K562 (cell line): Measurements from ENCODE around the gene FBXO15. TPM values are rescaled to one million over a fixed set of nuclear protein-coding genes. Genes with fewer than 3 reads are reported as not detected.

Source experiments
- CREB3 ChIP-seq: fragments of 450-650 bp; conservative IDR thresholded peaks from 2 replicates; pipeline ENCODE4 v1.6.1; 2016; ENCODE audit warnings: missing genetic modification characterization, low read depth, mild to moderate bottlenecking, missing compliant biosample characterization, moderate library complexity
- DIDO1 ChIP-seq: fragments of 450-650 bp; IDR thresholded peaks from 2 replicates; pipeline ENCODE4 v1.6.1; 2016; ENCODE audit warnings: low read depth, missing biosample characterization, missing genetic modification characterization
- DPF2 ChIP-seq: fragments of 450-650 bp; IDR thresholded peaks from 2 replicates; pipeline ENCODE4 v1.6.1; 2016
- ETV6 ChIP-seq, 3 experiments: fragments of 150-350 bp in 1 of 3; sonication (generic) in 1 of 3; formaldehyde crosslinking in 1 of 3; IDR thresholded peaks; 2 replicates each; pipeline versions ENCODE4 v1.6.1 to v1.8.0; 2014 to 2022; ENCODE audit warnings: borderline replicate concordance in 2 of 3, low read depth in 2 of 3, antibody characterized with exemption in 1 of 3, low read length in 1 of 3, mild to moderate bottlenecking in 1 of 3, missing genetic modification reagents in 1 of 3
- HNRNPLL ChIP-seq: fragments of 200-400 bp; formaldehyde crosslinking; IDR thresholded peaks from 2 replicates; pipeline ENCODE4 v1.6.1; 2017; ENCODE audit warnings: low read length, low read depth, mild to moderate bottlenecking; ENCODE audit not compliant: poor library complexity, severe bottlenecking
- MED1 ChIP-seq: sonication (generic); formaldehyde crosslinking; IDR thresholded peaks from 2 replicates; pipeline ENCODE4 v1.8.1; 2023; ENCODE audit warnings: missing genetic modification reagents, borderline replicate concordance
- PHF21A ChIP-seq: fragments of 450-650 bp; IDR thresholded peaks from 2 replicates; pipeline ENCODE4 v1.6.1; 2017; ENCODE audit warnings: low read depth, borderline replicate concordance
- PURB ChIP-seq: sonication (generic); formaldehyde crosslinking; IDR thresholded peaks from 2 replicates; pipeline ENCODE4 v1.9.0; 2021; ENCODE audit warnings: low read depth, mild to moderate bottlenecking, missing genetic modification reagents
- RBFOX2 ChIP-seq: fragments of 200-400 bp; formaldehyde crosslinking; IDR thresholded peaks from 2 replicates; pipeline ENCODE4 v1.6.1; 2017; ENCODE audit warnings: low read depth, mild to moderate bottlenecking, low read length, moderate library complexity
- ZFP1 ChIP-seq: fragments of 450-650 bp; formaldehyde crosslinking; IDR thresholded peaks from 2 replicates; pipeline ENCODE4 v1.4.0; 2020; ENCODE audit warnings: mild to moderate bottlenecking, mixed read lengths
- ZFX ChIP-seq: sonication (generic); formaldehyde crosslinking; IDR thresholded peaks from 2 replicates; pipeline ENCODE4 v1.8.0; 2022; ENCODE audit warnings: mild to moderate bottlenecking, missing genetic modification reagents, moderate library complexity
- ZNF407 ChIP-seq: fragments of 450-650 bp; IDR thresholded peaks from 2 replicates; pipeline ENCODE4 v1.6.1; 2016; ENCODE audit warnings: low read depth
- ZNF518B ChIP-seq: fragments of 250-450 bp; sonication (Bioruptor Pico); IDR thresholded peaks from 2 replicates; pipeline ENCODE4 v1.5.0; 2021; ENCODE audit warnings: mild to moderate bottlenecking, moderate library complexity
- polyA plus RNA-seq, 8 experiments: library from polyadenylated mRNA; depleted of rRNA in 4 of 8; stranded (reverse) in 5 of 8; unstranded in 3 of 8; fragments of >200 nt; fragmentation: Nextera tagmentation in 2 of 8; fragmentation: Illumina TruSeq in 1 of 8; extraction: Ambion mirVana in 2 of 8; extraction: Trizol in 1 of 8; gene quantifications; 2 replicates each; pipeline versions ENCODE4 v1.2.1 to v1.2.3, GENCODE V29; 2011 to 2014; ENCODE audit warnings: inconsistent platforms in 1 of 8, missing spikeins in 1 of 8
- total RNA-seq, 7 experiments: library from RNA; depleted of rRNA in 6 of 7; stranded (reverse); fragments of >200 nt in 6 of 7; fragmentation: Illumina TruSeq in 2 of 7; extraction: Trizol in 2 of 7; gene quantifications; 2 replicates each; pipeline versions ENCODE4 v1.2.1 to v1.2.3, GENCODE V29; 2011 to 2021; ENCODE audit warnings: low replicate concordance in 1 of 7

Gene FBXO15
- total and polyA plus RNA-seq, 9 of the 15 experiments (the other 6 are each of a cell fraction or from before 2014, with no cell fraction given), result 0.07 to 0.43 (median 0.27) TPM; not detected in 1

DNA sequence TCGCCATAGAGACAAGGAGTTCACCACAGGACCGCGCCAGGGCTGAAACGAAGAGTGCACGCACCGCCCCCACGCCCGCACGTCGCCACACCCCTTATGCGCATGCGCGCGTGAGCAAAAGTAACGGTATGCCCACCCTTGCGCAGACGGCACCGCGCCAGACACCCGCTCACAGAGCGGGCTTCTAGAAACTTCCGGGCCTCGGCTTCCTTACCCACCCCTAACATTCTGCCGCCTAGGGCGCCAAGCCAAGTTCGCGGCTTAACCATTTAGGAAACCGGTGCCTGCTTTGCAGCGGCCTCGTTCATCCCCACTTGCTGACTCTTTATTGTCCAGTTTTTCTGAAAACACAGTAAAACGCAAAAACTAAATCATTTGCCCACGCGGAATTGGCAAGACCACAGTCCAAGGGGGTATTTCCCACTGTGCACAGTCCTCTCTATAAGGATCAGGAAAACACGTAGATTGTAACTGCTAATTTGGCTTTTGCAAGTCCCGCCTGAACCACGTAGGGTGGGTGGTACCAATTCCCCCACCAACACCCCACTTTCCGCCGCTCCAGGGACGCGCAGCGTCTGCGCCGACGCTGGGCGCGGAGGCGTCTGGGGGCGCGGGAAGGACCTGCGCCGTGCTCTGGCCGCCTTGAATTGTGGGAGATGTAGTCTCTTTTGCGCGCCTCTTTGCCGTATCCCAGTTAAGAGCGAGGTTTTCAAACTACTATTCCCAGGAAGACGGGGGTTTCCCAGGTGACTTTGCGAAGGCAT lies at the start of gene FBXO15, which contains the start of gene TIMM21 (continued):
- TF ChIP-seq ZNF407 (no peak), HNRNPLL (peak; percentile 74), PHF21A (no peak), ZFX (peak; percentile 61), DPF2 (no peak; the same call in 1 of the 2 replicates), RBFOX2 (peak; percentile 85), ZNF518B (CRISPR knock-in tag) (no peak), ETV6 (IDR thresholded peaks at IDR 0.05; ENCODE audit: borderline replicate concordance in 1 of 2, low read depth in 2 of 2, low read length in 1 of 2) (no peak), ETV6 (CRISPR knock-in tag; IDR thresholded peaks at IDR 0.05; ENCODE audit: borderline replicate concordance) (no peak), ZFP1 (no peak), PURB (CRISPR knock-in tag) (no peak), MED1 (CRISPR knock-in tag) (no peak), DIDO1 (tag) (peak; percentile 91), CREB3 (tag) (no peak)
